Dedifferentiated amniotic fluid mesenchymal stem cell (primary cell): ENCODE measurements around the gene RAI1.

Source experiments
- DNase-seq: peaks from one replicate; pipeline ENCODE4 v3.0.0-alpha.2; 2016; ENCODE audit errors: extremely low spot score

Gene RAI1

GRCh38 chr17:17714879-17715278 lies 33.6 kb downstream of the RAI1 start:
- no peak for DNase-seq

GRCh38 chr17:17716837-17717523 lies 35.7 kb downstream of the RAI1 start:
- DNase-seq, result no peak

GRCh38 chr17:17718251-17718650 lies 37.0 kb downstream of the RAI1 start:
- DNase-seq, result no peak

- DNase-seq, result no peak
Measured at GRCh38 chr17:17719199-17719940, 38.1 kb downstream of the RAI1 start.

GRCh38 chr17:17719966-17720543 lies 38.8 kb downstream of the RAI1 start:
- no peak for DNase-seq

GRCh38 chr17:17721140-17721668 lies 39.9 kb downstream of the RAI1 start:
- no peak for DNase-seq

GRCh38 chr17:17722081-17722905 lies 41.0 kb downstream of the RAI1 start:
- no peak for DNase-seq

- DNase-seq, result no peak
Measured at GRCh38 chr17:17722906-17723353, 41.7 kb downstream of the RAI1 start.

- DNase-seq, result peak; percentile 59
Measured at GRCh38 chr17:17723354-17724261, 42.4 kb downstream of the RAI1 start.

GRCh38 chr17:17724307-17725010 lies 43.2 kb downstream of the RAI1 start:
- DNase-seq, result no peak

- DNase-seq, result no peak
Measured at GRCh38 chr17:17725011-17725751, 43.9 kb downstream of the RAI1 start.

- no peak for DNase-seq
Measured at GRCh38 chr17:17725752-17726457, 44.6 kb downstream of the RAI1 start.

GRCh38 chr17:17726458-17727060 lies 45.3 kb downstream of the RAI1 start:
- DNase-seq, result no peak

GRCh38 chr17:17727111-17727659 lies 45.9 kb downstream of the RAI1 start:
- no peak for DNase-seq

GRCh38 chr17:17728146-17728545 lies 46.9 kb downstream of the RAI1 start:
- DNase-seq, result no peak

GRCh38 chr17:17728550-17729251 lies 47.4 kb downstream of the RAI1 start:
- DNase-seq, result no peak

- no peak for DNase-seq
Measured at GRCh38 chr17:17729620-17730249, 48.5 kb downstream of the RAI1 start.
